SJCRH30 (cell line): ENCODE data around the gene MAP3K7. TPM values are rescaled to one million over a fixed set of nuclear protein-coding genes. Genes with fewer than 3 reads are reported as not detected.

Experiments
- DNase-seq, 2 experiments: peaks; one replicate each; pipeline ENCODE4 v3.0.0-alpha.2; 2015 to 2020
- H3K27ac ChIP-seq: fragments of 250-450 bp; sonication (Bioruptor Pico); 2 replicates; pipeline ENCODE4 v1.5.1; 2020; ENCODE audit warnings: mild to moderate bottlenecking, moderate library complexity
- H3K27me3 ChIP-seq: fragments of 250-450 bp; sonication (Bioruptor Pico); 2 replicates; pipeline ENCODE4 v1.5.1; 2020; ENCODE audit warnings: mild to moderate bottlenecking, moderate library complexity
- H3K36me3 ChIP-seq: fragments of 250-450 bp; sonication (Bioruptor Pico); 2 replicates; pipeline ENCODE4 v1.5.1; 2020; ENCODE audit warnings: mild to moderate bottlenecking, moderate library complexity
- H3K4me1 ChIP-seq: fragments of 250-450 bp; sonication (Bioruptor Pico); 2 replicates; pipeline ENCODE4 v1.5.1; 2020; ENCODE audit warnings: mild to moderate bottlenecking, moderate library complexity
- H3K4me3 ChIP-seq: fragments of 250-450 bp; sonication (Bioruptor Pico); 2 replicates; pipeline ENCODE4 v1.5.1; 2020; ENCODE audit warnings: mild to moderate bottlenecking, moderate library complexity
- H3K9me3 ChIP-seq: fragments of 250-450 bp; sonication (Bioruptor Pico); replicated peaks from 2 replicates; pipeline ENCODE4 v1.5.1; 2020; ENCODE audit warnings: mild to moderate bottlenecking, moderate library complexity
- total RNA-seq: library from RNA; depleted of rRNA; stranded (reverse); fragments of >200 nt; shearing (Covaris generic); gene quantifications from 2 replicates; pipeline ENCODE4 v1.2.3, GENCODE V29; 2014

The MAP3K7 gene
- total RNA-seq, 1 experiment from 2014 or later = 61.0 TPM

DNA sequence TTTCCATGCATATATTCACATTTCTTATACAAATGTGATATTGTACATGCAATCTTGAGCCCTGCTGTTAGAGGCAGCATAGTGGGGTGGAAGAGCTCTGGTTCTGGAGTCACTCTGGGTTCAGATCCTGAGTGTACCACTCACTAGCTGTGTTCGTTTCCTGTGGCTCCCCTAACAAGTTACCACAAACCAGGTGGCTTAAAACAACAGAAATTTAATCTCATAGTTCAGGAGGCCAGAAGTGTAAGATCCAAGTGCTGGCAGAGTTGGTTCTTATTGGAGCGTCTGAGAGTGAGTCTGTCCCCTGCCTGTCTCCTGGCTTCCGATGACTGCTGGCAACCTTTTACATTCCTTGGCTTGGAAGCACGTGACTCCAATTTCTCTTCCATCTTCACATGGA is 115.6 kb downstream of the MAP3K7 start:
- DNase-seq = peak in 1 of 2 experiments; percentile 12
- Histone ChIP-seq H3K36me3 (no peaks in the 10 kb centered on the region), H3K4me3 (no peak overlapping the region), H3K4me1 (peaks cover 4% of the 10 kb centered on the region; the same call in 1 of the 2 replicates), H3K27ac (no peak overlapping the region), H3K27me3 (no peaks in the 10 kb centered on the region), H3K9me3 (no peaks in the 10 kb centered on the region)

DNA sequence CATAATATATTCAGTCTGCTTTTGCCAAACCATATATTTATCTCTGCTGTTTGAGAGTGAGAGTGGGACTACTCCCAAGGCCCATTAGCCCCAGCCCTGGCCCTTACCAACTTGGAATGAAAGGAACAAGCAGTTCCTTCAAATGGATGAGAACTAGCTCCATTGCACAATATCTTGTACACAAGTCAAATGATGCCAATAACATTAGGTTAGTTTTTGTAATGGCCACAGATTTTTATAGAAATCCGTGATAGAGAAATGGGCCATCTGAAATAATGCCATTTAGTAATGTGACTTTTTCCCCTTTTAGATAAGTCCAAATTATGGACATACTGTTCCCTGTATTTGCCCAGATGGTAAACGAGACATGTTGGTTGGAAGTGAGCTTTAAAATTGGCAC is 117.0 kb downstream of the MAP3K7 start:
- Histone ChIP-seq H3K9me3 (no peaks in the 10 kb centered on the region), H3K36me3 (no peaks in the 10 kb centered on the region), H3K4me1 (peaks cover 4% of the 10 kb centered on the region; the same call in 1 of the 2 replicates), H3K4me3 (no peak overlapping the region), H3K27me3 (no peaks in the 10 kb centered on the region), H3K27ac (no peak overlapping the region)
- DNase-seq = no peak

DNA sequence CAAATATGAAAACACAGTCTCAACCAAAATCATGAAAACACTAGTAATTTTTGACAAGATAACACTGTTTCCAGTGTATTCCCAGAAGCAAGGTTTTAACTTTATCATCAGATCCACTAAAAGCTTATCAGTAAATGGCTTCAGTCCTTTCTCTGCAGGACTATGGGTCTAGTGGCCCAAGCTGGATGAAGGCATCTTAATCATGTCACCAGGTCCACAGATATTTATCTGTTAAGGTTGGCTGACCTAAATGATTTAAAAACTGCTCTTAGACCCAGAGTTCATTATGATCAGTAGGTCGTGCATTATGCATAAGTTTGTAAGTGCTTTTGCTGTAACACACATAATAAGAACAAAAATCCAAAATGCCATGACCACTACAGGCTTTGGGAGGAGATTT is 118.0 kb downstream of the MAP3K7 start:
- no peaks in the 10 kb centered on the region for H3K36me3 ChIP-seq
- no peaks in the 10 kb centered on the region for H3K9me3 ChIP-seq
- DNase-seq = no peak
- H3K27me3 ChIP-seq = no peaks in the 10 kb centered on the region
- no peak overlapping the region for H3K4me3 ChIP-seq
- peaks cover 4% of the 10 kb centered on the region; the same call in 1 of the 2 replicates for H3K4me1 ChIP-seq
- no peak overlapping the region for H3K27ac ChIP-seq

DNA sequence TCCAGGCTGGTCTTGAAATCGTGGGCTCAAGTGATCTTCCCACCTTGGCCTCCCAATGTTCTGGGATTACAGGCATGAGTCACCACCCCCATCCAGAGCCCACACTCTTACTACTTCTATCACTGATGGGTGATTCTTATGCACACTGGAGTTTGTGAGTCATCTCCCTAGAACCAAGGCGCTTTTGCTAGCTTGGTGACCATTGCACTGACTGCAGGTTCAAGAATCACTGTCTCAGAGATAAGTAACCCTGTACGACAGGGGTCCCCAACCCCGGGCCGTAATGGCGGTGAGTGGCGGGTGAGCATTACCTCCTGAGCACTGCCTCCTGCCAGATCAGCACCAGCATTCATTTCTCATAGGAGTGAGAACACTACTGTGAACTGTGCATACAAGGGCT is 118.8 kb downstream of the MAP3K7 start:
- H3K4me3 ChIP-seq = no peak overlapping the region
- H3K4me1 ChIP-seq = peaks cover 4% of the 10 kb centered on the region; the same call in 1 of the 2 replicates
- H3K27ac ChIP-seq = no peak overlapping the region
- DNase-seq = no peak
- no peaks in the 10 kb centered on the region for H3K9me3 ChIP-seq
- H3K36me3 ChIP-seq = no peaks in the 10 kb centered on the region
- H3K27me3 ChIP-seq = no peaks in the 10 kb centered on the region

DNA sequence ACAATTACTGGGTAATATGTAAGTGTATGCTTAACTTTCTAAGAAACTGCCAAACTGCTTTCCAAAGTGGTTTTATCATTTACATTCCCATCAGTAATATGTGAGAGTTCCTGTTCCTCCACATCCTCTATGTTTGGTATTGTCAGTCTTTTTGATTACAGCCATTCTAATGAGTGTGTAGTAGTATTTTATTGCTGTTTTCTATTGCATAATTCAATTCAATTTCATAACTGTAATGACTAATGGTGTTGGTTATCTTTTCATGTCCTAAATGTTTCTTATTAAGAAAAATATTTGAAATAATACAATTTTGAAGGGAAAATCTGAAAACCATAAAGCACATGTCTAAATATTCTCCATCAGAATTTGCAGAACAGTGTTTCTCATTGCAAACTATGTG is 119.3 kb downstream of the MAP3K7 start:
- DNase-seq = no peak
- Histone ChIP-seq H3K4me1 (peaks cover 4% of the 10 kb centered on the region; the same call in 1 of the 2 replicates), H3K36me3 (no peaks in the 10 kb centered on the region), H3K9me3 (no peaks in the 10 kb centered on the region), H3K27ac (no peak overlapping the region), H3K4me3 (no peak overlapping the region), H3K27me3 (no peaks in the 10 kb centered on the region)

DNA sequence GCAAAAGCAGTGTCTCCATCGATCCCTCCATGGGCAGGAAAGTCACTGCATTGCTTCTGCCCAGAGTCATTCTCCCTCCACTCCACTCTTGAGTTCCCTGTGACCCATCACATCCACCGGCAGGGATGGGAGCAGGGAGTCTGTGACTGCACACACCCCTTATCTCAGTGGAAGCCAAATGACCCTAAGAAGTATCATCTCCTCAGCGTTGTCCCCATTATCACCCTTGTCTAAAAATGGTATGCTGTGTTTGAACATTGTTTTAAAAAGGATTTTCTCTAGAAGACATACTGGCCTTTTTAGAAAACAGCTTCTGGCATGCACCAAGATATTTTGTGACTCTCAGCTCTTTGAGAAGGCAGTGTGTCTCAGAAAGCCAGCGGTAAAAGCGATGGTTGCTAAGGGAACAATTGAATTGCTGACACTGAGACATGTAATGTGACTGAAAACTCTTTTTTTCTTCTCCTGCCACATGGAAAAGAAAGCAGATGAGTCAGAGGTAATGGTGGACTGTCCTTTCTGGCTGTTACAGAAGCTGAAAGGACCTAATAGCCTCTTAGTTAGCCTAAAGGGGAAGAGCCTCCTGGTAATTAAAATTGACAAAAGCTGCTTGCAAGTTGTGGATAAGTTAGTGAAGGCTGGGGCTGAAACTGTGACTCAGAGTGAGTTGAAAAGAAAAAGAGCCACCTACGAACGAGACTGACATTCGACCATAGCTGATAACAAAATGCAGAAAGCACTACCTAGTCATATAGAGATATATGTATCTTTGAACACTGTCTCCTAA is 120.5 kb downstream of the MAP3K7 start:
- Histone ChIP-seq H3K27me3 (no peaks in the 10 kb centered on the region), H3K27ac (no peak overlapping the region), H3K36me3 (no peaks in the 10 kb centered on the region), H3K4me3 (no peak overlapping the region), H3K4me1 (peaks cover 1% of the 10 kb centered on the region; the same call in 1 of the 2 replicates), H3K9me3 (no peaks in the 10 kb centered on the region)
- no peak for DNase-seq

DNA sequence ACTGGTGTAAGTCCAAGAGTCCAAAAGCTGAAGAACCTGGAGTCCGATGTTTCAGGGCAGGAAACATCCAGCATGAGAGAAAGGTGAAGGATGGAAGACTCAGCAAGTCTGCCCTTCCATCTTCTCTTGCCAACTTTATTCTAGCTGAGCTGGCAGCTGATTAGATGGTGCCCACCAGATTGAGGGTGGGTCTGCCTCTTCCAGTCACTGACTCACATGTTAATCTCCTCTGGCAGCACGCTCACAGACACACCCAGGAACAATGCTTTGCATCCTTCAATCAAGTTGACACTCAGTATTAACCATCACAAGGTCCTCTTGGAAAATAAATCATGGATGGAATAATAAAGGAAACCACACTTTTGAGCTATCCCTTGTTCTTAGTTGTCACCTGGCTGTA is 121.2 kb downstream of the MAP3K7 start:
- H3K4me3 ChIP-seq = no peak overlapping the region
- no peaks in the 10 kb centered on the region for H3K36me3 ChIP-seq
- no peaks in the 10 kb centered on the region for H3K4me1 ChIP-seq
- H3K9me3 ChIP-seq = no peaks in the 10 kb centered on the region
- no peak overlapping the region for H3K27ac ChIP-seq
- no peaks in the 10 kb centered on the region for H3K27me3 ChIP-seq
- DNase-seq = no peak

DNA sequence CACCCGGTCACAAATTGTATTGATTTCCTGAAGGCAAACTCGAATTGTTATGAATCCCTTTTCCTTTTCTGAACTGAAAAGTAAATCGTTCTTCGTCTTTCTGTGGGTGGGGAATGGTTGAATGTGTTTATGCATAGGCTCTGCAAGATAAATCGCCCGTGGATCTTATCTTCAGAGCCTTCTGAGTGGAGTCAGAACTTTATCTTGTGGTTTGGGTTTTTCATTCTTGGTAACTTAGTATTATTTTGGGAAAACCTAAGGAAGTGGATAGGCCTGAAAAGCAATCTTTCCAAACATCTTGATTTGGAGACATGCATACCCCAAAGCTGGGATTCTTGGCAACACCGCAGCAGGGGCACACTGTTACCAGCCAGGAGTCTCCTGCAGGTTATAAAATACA is 122.4 kb downstream of the MAP3K7 start:
- Histone ChIP-seq H3K4me1 (no peaks in the 10 kb centered on the region), H3K4me3 (no peak overlapping the region), H3K36me3 (no peaks in the 10 kb centered on the region), H3K27ac (no peak overlapping the region), H3K9me3 (no peaks in the 10 kb centered on the region), H3K27me3 (no peaks in the 10 kb centered on the region)
- no peak for DNase-seq

DNA sequence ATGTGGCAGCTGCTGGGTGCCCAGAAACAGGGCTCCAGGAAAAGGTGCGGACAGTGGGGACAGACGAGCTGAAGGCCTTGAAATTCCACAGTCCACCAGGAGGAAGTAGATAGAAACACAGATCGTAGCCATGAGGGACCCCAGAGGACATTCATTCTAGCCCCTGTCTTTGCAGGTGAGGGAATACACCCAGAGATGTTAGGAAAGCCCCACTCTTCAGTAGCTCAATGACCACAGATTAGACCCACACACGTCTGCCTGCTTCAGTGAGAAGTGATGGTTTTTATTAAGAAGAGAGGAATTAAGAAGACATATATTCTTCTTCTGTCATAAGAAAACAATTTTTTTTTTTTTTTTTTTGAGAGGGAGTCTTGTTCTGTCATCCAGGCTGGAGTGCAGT is 123.0 kb downstream of the MAP3K7 start:
- no peaks in the 10 kb centered on the region for H3K27me3 ChIP-seq

More for the DNA sequence above, 123.0 kb downstream of the MAP3K7 start:
- Histone ChIP-seq H3K4me3 (no peak overlapping the region), H3K4me1 (no peaks in the 10 kb centered on the region), H3K27ac (no peak overlapping the region), H3K36me3 (no peaks in the 10 kb centered on the region), H3K9me3 (no peaks in the 10 kb centered on the region)
- DNase-seq = no peak
